GM21528 (cell line): ENCODE data around the gene SLC2A13.
"Not testable (repeated sequence)": the region's sequence is repeated elsewhere in the genome, so short reads cannot be mapped to it uniquely, and the experiment has no call there.

ENCODE experiments used
- ATAC-seq: cut with Tn5 transposase; IDR thresholded peaks from one replicate; pipeline ENCODE4 v1.9.1; 2021; ENCODE audit warnings: mild to moderate bottlenecking, moderate library complexity; ENCODE audit not compliant: unreplicated experiment, low FRiP score

Gene SLC2A13

GRCh38 chr12:40044396-40044795 is 61.5 kb downstream of the SLC2A13 start:
- no peak for ATAC-seq

- no peak for ATAC-seq
Measured at GRCh38 chr12:40039598-40039997, 66.3 kb downstream of the SLC2A13 start.

GRCh38 chr12:40038619-40039018 is 67.3 kb downstream of the SLC2A13 start:
- no peak for ATAC-seq

- no peak for ATAC-seq
Measured at GRCh38 chr12:40034712-40035111, 71.2 kb downstream of the SLC2A13 start.

- ATAC-seq: no peak
Measured at GRCh38 chr12:40034156-40034555, 71.7 kb downstream of the SLC2A13 start.

GRCh38 chr12:40033242-40033630 is 72.6 kb downstream of the SLC2A13 start:
- no peak for ATAC-seq

GRCh38 chr12:40032433-40033241 is 73.2 kb downstream of the SLC2A13 start:
- no peak for ATAC-seq

- no peak for ATAC-seq
Measured at GRCh38 chr12:40031965-40032364, 73.9 kb downstream of the SLC2A13 start.

GRCh38 chr12:40030970-40031369 is 74.9 kb downstream of the SLC2A13 start:
- not testable (repeated sequence) for ATAC-seq

GRCh38 chr12:40028296-40028695 is 77.6 kb downstream of the SLC2A13 start:
- no peak for ATAC-seq

- no peak for ATAC-seq
Measured at GRCh38 chr12:40022850-40023249, 83.0 kb downstream of the SLC2A13 start.

- ATAC-seq: no peak
Measured at GRCh38 chr12:40020261-40020691, 85.6 kb downstream of the SLC2A13 start.

GRCh38 chr12:40017488-40017887 is 88.4 kb downstream of the SLC2A13 start:
- ATAC-seq: no peak

GRCh38 chr12:40016980-40017379 is 88.9 kb downstream of the SLC2A13 start:
- no peak for ATAC-seq

GRCh38 chr12:40015881-40016280 is 90.0 kb downstream of the SLC2A13 start:
- no peak for ATAC-seq

GRCh38 chr12:40015345-40015744 is 90.5 kb downstream of the SLC2A13 start:
- ATAC-seq: no peak

- ATAC-seq: no peak
Measured at GRCh38 chr12:40013847-40014246, 92.0 kb downstream of the SLC2A13 start.

- ATAC-seq: no peak
Measured at GRCh38 chr12:40013292-40013691, 92.6 kb downstream of the SLC2A13 start.

- ATAC-seq: no peak
Measured at GRCh38 chr12:40012711-40013110, 93.2 kb downstream of the SLC2A13 start.

- ATAC-seq: no peak
Measured at GRCh38 chr12:40011775-40012129, 94.1 kb downstream of the SLC2A13 start.

GRCh38 chr12:40010899-40011774 is 94.7 kb downstream of the SLC2A13 start:
- peak; percentile 96 for ATAC-seq
